Measurements from ENCODE around the gene ACKR3. TPM values are rescaled to one million over a fixed set of nuclear protein-coding genes. Genes with fewer than 3 reads are reported as not detected.

Gene ACKR3
- total RNA-seq, 1 experiment from 2014 or later, result not detected

- DNase-seq (ENCODE audit: low spot score), result no peak
Observed at GRCh38 chr2:236628981-236629605, 59.5 kb downstream of the ACKR3 start.

GRCh38 chr2:236629961-236630872 is 60.6 kb downstream of the ACKR3 start:
- no peak for DNase-seq (ENCODE audit: low spot score)

- DNase-seq (ENCODE audit: low spot score), result no peak
Observed at GRCh38 chr2:236631281-236631855, 61.7 kb downstream of the ACKR3 start.

DNA sequence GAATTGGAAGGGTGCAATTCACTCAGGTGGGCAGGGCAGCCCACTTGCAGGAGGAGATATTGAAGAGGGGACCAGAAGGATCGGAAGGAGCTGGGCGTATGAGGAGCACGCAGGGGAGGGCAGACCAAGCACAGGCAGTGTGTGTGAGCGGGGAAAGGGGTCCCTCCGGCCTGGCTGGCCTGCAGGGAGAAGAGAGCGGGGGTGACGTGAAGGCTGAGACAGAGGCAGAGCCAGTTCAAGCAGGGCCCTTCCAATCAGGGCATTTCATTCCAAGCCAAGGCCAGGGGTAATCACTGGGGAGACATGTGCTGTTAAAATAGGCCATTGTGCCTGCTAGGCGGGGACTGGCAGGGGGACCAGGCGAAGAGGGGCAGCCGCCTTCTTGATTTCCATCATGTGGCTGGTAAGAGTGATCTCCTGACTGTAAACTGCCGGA is 62.2 kb downstream of the ACKR3 start:
- DNase-seq (ENCODE audit: low spot score), result no peak
